GM21381 (cell line): Measurements from ENCODE around the gene CCL13.

Source experiments
- ATAC-seq: cut with Tn5 transposase; IDR thresholded peaks from one replicate; pipeline ENCODE4 v1.9.1; 2021; ENCODE audit warnings: mild to moderate bottlenecking, moderate library complexity; ENCODE audit not compliant: unreplicated experiment

The CCL13 gene

GRCh38 chr17:34383216-34383615, 26.9 kb downstream of the CCL13 start:
- ATAC-seq, result no peak

- ATAC-seq, result no peak
Observed at GRCh38 chr17:34384271-34384670, 28.0 kb downstream of the CCL13 start.

GRCh38 chr17:34384822-34385605, 28.7 kb downstream of the CCL13 start:
- ATAC-seq, result no peak

GRCh38 chr17:34386343-34386696, 30.0 kb downstream of the CCL13 start:
- no peak for ATAC-seq

GRCh38 chr17:34386697-34387550, 30.6 kb downstream of the CCL13 start:
- ATAC-seq, result no peak

GRCh38 chr17:34387566-34387965, 31.3 kb downstream of the CCL13 start:
- ATAC-seq, result no peak

GRCh38 chr17:34389126-34389750, 33.0 kb downstream of the CCL13 start:
- ATAC-seq, result no peak

- no peak for ATAC-seq
Observed at GRCh38 chr17:34390649-34391048, 34.4 kb downstream of the CCL13 start.

- ATAC-seq, result no peak
Observed at GRCh38 chr17:34391241-34391640, 35.0 kb downstream of the CCL13 start.

- ATAC-seq, result no peak
Observed at GRCh38 chr17:34393401-34393800, 37.1 kb downstream of the CCL13 start.

GRCh38 chr17:34397265-34397664, 41.0 kb downstream of the CCL13 start:
- ATAC-seq, result no peak

- ATAC-seq, result no peak
Observed at GRCh38 chr17:34398990-34399389, 42.7 kb downstream of the CCL13 start.

GRCh38 chr17:34399725-34400124, 43.4 kb downstream of the CCL13 start:
- ATAC-seq, result no peak

- no peak for ATAC-seq
Observed at GRCh38 chr17:34400301-34400931, 44.1 kb downstream of the CCL13 start.

- no peak for ATAC-seq
Observed at GRCh38 chr17:34401165-34401564, 44.9 kb downstream of the CCL13 start.

GRCh38 chr17:34403006-34403405, 46.7 kb downstream of the CCL13 start:
- ATAC-seq, result no peak

- ATAC-seq, result no peak
Observed at GRCh38 chr17:34406226-34406625, 49.9 kb downstream of the CCL13 start.
